ENCODE data around the gene ZNRF2.
"Not testable (repeated sequence)": the region's sequence is repeated elsewhere in the genome, so short reads cannot be mapped to it uniquely, and the experiment has no call there.

ZNRF2 gene

DNA sequence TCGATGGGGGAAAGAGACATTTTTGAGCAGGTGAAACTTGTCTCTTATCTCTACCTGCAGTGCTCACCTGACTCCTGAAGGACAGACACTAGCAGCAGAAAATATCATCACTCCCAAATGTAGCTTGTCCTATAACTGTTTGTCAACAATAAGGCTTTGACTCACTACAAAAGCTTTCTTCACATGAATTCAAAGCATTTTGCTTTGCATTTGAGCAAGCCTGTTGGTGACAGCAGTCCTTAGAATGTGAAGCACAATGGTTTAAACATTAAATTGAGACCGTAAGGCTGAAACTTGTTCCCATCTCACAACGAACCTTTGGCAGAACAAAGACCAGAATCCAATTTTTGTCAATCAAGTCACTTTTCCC lies 30.6 kb upstream of the ZNRF2 start:
- H3K27ac Mint-ChIP-seq, result peak overlapping the region; percentile 3
- H3K36me3 Mint-ChIP-seq, result no peaks in the 10 kb centered on the region
- H3K4me1 Mint-ChIP-seq, result peaks cover 28% of the 10 kb centered on the region

DNA sequence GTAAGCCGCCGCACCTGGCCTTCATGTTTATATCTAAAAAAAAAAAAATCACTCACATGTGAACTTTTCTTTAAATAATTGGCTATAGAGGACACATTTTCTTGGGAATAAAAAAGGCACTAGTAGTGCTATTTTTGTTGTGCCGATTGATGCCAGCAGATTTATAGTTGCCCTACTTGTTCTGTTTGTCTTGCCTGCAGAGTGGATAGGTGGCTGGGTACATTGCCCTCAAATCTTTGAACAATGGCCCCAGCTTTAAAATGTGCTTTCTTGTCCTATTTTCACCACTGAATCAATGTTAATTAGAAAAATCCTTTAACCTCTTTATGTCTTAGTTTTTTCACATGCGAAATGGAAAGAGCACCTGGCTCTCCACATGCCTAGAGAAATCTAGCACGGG lies 30.1 kb upstream of the ZNRF2 start:
- ATAC-seq (no peak), DNase-seq (ENCODE audit: low spot score in 2 of 2) (no peak)
- H3K27ac Mint-ChIP-seq, result no peak overlapping the region
- peaks cover 25% of the 10 kb centered on the region for H3K4me1 Mint-ChIP-seq
- H3K9me3 Mint-ChIP-seq, result no peaks in the 10 kb centered on the region
- no peaks in the 10 kb centered on the region for H3K36me3 Mint-ChIP-seq
- H3K4me3 Mint-ChIP-seq, result no peak overlapping the region

More for the DNA sequence above, 30.6 kb upstream of the ZNRF2 start:
- no peak for DNase-seq (ENCODE audit: low spot score in 2 of 2)
- Mint-ChIP-seq H3K9me3 (no peaks in the 10 kb centered on the region), H3K4me3 (no peak overlapping the region)
- ATAC-seq, result no peak

DNA sequence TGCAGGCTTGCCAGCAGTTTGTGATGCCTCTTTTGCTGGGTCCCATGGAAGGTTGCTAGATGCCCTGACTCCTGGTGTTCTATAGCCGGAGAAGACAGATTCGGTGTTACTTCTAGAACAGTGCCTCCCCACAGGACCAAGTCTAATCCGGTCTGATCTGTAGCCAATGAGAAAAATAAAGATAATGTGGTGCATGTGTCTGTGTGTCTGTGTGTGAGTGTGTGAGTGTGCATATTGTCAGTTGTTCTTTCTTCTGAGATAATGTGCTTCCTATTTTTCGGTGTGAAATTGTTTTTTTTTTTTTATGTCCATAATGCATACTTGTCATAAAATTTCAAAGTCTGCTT lies 29.7 kb upstream of the ZNRF2 start:
- no peak overlapping the region for H3K27ac Mint-ChIP-seq
- no peaks in the 10 kb centered on the region for H3K36me3 Mint-ChIP-seq
- DNase-seq (ENCODE audit: low spot score in 2 of 2) (no peak), ATAC-seq (no peak)
- no peak overlapping the region for H3K4me3 Mint-ChIP-seq
- no peaks in the 10 kb centered on the region for H3K9me3 Mint-ChIP-seq
- H3K4me1 Mint-ChIP-seq, result peaks cover 21% of the 10 kb centered on the region

DNA sequence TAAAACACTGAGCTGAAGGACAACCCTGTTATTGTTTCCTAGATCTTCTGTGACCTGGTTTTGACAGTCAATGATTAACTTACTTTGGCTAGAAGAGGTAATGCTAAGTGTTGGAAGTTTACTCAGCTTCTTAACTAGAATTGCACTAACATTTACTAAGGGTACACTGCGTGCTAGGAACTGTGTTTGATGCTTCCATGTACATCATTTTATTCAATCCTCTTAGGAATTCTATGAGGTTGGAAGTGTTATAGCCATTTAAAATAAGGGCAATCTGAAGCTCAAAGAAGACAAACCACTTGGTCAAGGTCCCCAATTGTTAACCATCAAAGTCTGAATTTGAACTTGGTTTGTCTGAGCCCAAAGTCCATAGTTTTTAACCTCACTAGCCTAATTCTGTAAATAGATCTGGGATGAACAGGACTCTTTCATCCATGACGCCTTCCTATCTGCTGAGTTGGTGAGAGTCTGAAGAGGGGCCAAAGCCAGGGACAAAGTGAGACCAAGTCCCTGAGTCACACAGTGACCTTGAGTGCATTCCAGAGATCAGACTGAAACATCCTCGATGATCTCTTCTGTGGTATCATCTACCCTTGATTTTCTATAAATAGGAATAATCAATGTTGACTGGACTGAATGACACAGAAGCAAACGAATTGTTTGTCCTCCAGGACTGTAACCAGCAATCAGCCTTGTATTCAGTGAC lies 29.2 kb upstream of the ZNRF2 start:
- ATAC-seq, result no peak
- no peaks in the 10 kb centered on the region for H3K36me3 Mint-ChIP-seq
- H3K9me3 Mint-ChIP-seq, result no peaks in the 10 kb centered on the region
- H3K4me1 Mint-ChIP-seq, result peaks cover 19% of the 10 kb centered on the region
- H3K27ac Mint-ChIP-seq, result no peak overlapping the region
- no peak for DNase-seq (ENCODE audit: low spot score in 2 of 2)
- H3K4me3 Mint-ChIP-seq, result no peak overlapping the region

DNA sequence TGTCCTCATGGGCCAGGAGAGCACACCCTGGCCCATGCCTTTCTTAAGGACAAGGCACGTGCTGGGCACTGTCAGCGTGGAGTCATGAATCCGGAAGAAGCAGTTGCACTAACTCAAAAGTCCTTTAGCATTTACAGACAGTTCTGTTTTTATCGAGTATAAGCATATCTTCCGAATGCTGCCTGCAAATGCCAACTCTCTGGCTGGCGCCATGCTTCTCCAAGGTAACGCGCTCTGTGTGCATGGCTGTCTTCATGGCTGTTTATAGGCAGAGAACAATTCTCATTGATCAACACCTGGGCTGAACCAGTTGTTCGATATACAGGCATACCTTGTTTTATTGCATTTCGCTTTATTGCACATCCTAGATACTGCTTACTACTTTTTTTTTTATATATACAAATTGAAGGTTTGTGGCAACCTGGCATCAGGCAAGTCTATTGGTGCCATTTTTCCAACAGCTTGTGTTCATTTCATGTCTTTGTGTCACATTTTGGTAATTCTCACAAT lies 28.0 kb upstream of the ZNRF2 start:
- Mint-ChIP-seq H3K36me3 (no peaks in the 10 kb centered on the region), H3K27ac (no peak overlapping the region), H3K4me1 (peaks cover 16% of the 10 kb centered on the region), H3K4me3 (no peak overlapping the region), H3K9me3 (no peaks in the 10 kb centered on the region)
- no peak for DNase-seq (ENCODE audit: low spot score in 2 of 2)
- ATAC-seq, result no peak

DNA sequence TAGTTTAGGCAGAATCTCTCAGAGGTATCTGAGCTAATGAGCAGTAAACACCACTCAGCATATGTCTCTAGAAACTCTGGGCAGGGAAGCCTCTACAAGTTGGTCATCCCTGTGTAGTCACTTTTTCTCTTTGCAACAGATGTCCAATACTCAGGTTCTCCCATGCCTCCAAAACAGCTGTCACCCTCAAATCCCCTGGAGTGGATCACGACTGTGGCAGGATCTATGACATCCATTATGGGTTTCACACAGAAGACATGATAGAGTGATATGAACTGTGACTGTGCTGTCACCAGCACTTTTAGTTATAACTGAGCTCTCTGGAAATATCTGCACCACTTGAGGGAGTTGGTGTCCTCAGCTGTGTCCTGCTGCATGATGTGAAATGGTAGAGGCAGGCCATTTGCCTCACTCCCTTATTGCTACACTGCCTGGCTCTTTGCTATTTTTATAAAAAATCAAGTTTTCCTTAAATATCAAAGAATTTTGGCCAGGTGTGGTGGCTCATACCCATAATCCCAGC lies 24.1 kb upstream of the ZNRF2 start:
- H3K27ac Mint-ChIP-seq, result no peak overlapping the region
- H3K4me1 Mint-ChIP-seq, result no peaks in the 10 kb centered on the region
- DNase-seq (ENCODE audit: low spot score in 2 of 2) (no peak), ATAC-seq (no peak)
- no peak overlapping the region for H3K4me3 Mint-ChIP-seq
- H3K9me3 Mint-ChIP-seq, result no peaks in the 10 kb centered on the region
- no peaks in the 10 kb centered on the region for H3K36me3 Mint-ChIP-seq

DNA sequence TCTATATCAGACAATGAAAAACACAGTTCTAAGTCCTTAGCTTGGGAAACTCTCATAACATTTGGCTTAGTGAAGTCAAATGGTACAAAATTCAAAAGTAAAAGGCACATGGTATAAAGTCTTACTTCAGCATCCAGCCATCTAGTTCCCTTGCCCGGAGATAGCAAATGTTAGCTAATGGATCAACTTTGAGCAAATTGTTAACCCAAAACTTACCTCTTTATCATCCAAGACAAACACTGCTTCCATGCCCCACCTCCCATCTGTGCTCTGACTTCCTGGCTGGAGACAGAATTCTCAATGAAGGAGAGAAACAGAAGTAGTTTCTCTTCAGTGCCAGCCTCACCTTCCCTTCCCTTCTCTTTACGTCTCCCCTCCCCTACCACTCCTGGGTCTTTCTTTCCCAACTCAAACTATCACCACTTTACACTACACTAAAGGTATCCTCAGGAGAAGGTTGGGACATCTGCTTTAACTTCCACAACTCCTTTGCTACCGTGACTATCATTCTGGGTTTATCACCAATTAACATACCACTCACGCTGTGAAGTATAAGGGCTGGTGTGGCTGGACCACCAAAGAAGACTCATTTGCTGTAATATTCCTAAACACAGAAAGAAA lies 21.2 kb upstream of the ZNRF2 start:
- H3K4me3 Mint-ChIP-seq, result no peak overlapping the region
- no peaks in the 10 kb centered on the region for H3K9me3 Mint-ChIP-seq
- no peak overlapping the region for H3K27ac Mint-ChIP-seq
- no peaks in the 10 kb centered on the region for H3K4me1 Mint-ChIP-seq
- no peaks in the 10 kb centered on the region for H3K36me3 Mint-ChIP-seq
- DNase-seq (ENCODE audit: low spot score in 2 of 2) (no peak), ATAC-seq (no peak)

DNA sequence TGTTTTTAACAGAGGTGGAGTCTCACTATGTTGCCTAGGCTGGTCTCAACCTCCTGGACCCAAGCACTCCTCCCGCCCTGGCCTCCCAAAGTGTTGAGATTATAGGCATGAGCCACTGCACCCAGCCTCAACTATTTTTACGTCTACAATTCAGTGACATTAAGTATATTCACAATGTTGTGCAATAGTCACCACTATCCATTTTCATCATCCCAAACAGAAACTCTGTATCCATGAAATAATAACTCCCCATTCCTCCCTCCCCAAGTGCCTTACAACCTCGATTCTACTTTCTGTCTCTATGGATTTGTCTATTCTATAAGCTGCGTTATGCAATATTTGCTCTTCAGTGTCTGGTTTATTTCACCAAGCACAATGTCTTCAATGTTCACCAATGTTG lies 20.3 kb upstream of the ZNRF2 start:
- H3K36me3 Mint-ChIP-seq, result no peaks in the 10 kb centered on the region
- no peaks in the 10 kb centered on the region for H3K4me1 Mint-ChIP-seq
- DNase-seq (ENCODE audit: low spot score in 2 of 2) (no peak), ATAC-seq (no peak)
- no peaks in the 10 kb centered on the region for H3K9me3 Mint-ChIP-seq
- no peak overlapping the region for H3K4me3 Mint-ChIP-seq
- H3K27ac Mint-ChIP-seq, result no peak overlapping the region

DNA sequence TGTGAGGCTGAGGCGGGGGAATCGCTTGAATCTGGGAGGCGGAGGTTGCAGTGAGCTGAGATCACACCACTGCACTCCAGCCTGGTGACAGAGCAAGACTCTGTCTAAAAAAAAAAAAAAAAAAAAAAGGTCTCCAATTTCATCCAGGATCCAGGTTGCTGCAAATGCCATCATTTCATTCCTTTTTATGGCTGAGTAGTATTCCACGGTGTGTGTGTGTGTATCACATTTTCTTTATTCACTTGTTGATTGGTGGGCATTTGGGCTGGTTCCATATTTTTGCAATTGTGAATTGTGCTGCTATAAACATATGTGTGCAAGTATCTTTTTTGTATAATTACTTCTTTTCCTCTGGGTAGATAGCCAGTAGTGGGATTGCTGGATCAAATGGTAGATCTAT lies 19.2 kb upstream of the ZNRF2 start:
- not testable (repeated sequence) for H3K4me3 Mint-ChIP-seq; DNase-seq (ENCODE audit: low spot score in 2 of 2); H3K4me1 Mint-ChIP-seq; ATAC-seq; H3K36me3 Mint-ChIP-seq; H3K9me3 Mint-ChIP-seq; H3K27ac Mint-ChIP-seq

DNA sequence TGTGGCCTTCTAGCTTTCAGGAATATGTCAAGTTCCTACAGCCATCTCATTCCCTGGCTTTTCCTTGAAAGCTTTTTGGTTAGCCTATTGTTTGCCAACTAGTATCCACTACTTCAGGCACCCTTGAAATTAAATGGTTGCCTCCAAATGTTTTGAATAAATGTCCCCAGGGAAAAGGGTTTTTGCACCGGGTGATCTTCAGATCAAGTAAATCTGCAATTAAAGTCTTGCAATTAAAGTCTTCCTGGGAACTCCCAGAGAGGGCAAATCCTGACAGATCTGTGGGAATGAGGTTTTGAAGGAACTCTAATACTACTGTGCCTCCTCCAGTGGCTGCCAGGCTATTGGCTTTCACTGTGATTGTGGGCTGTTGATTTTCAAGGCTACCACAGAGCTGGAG lies 17.7 kb upstream of the ZNRF2 start:
- DNase-seq (ENCODE audit: low spot score in 2 of 2), result no peak
- no peak for ATAC-seq
- no peaks in the 10 kb centered on the region for H3K9me3 Mint-ChIP-seq
- no peak overlapping the region for H3K27ac Mint-ChIP-seq
- no peaks in the 10 kb centered on the region for H3K36me3 Mint-ChIP-seq
- no peaks in the 10 kb centered on the region for H3K4me1 Mint-ChIP-seq
- H3K4me3 Mint-ChIP-seq, result no peak overlapping the region

DNA sequence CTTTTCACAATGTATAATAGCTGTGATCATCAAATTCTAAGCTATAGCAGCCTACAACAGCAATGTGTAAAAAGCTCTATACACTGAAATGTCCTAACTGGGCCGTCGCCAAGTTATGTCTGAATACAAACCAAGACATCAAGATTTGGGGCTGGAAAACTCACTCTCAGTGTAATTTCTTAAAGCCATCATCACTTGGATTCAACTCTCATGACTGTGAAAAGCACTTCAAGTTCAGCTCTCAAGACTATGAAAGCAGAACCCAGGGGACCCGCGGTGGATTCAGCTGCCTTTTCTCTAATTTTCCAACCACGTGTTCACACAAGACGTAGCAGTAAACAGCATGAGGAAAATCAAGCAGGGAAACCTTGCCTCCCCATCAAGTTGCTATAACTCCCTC lies 15.8 kb upstream of the ZNRF2 start:
- no peaks in the 10 kb centered on the region for H3K4me1 Mint-ChIP-seq
- ATAC-seq, result no peak
- no peaks in the 10 kb centered on the region for H3K36me3 Mint-ChIP-seq

DNA sequence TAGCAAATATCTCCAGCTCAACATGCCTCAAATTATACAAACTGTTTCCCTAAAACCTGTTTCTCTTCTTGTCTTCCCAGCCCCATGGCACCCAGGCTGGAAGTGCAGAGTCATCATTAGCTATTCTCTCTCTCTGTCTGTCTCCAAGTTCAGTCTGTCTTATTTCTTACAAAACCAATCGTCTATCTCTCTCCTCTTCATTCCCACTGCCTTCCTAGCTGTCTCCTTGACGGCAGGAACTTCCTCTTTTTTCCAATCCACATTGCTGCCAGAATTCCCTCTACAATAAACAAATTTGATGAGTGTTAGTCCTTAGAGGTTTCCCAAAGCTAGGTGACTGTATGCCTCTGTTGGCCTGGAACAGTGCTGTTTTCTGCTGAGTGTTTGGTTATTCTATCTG lies 14.9 kb upstream of the ZNRF2 start:
- no peak for DNase-seq (ENCODE audit: low spot score in 2 of 2)

More for the DNA sequence above, 15.8 kb upstream of the ZNRF2 start:
- DNase-seq (ENCODE audit: low spot score in 2 of 2), result no peak
- Mint-ChIP-seq H3K27ac (no peak overlapping the region), H3K4me3 (no peak overlapping the region), H3K9me3 (no peaks in the 10 kb centered on the region)

DNA sequence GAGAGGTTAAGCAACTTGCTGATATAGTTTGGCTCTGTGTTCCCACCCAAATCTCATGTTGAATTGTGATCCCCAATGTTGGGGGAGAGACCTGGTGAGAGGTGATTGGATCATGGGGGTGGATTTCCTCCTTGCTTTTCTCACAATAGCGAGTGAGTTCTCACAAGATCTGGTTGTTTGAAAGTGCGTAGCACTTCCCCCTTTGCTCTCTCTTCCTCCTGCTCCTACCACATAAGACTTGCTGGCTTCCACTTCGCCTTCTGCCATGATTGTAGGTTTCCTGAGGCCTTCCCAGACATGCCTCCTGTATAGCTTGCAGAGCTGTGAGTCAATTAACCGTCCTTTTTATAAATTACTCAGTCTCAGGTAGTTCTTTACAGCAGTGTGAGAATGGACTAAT lies 13.5 kb upstream of the ZNRF2 start:
- no peak for ATAC-seq
- Mint-ChIP-seq H3K4me3 (no peak overlapping the region), H3K27ac (no peak overlapping the region), H3K9me3 (no peaks in the 10 kb centered on the region), H3K4me1 (no peaks in the 10 kb centered on the region), H3K36me3 (no peaks in the 10 kb centered on the region)
- no peak for DNase-seq (ENCODE audit: low spot score in 2 of 2)

More for the DNA sequence above, 14.9 kb upstream of the ZNRF2 start:
- Mint-ChIP-seq H3K27ac (no peak overlapping the region), H3K4me1 (no peaks in the 10 kb centered on the region), H3K9me3 (no peaks in the 10 kb centered on the region), H3K36me3 (no peaks in the 10 kb centered on the region), H3K4me3 (no peak overlapping the region)
- no peak for ATAC-seq

DNA sequence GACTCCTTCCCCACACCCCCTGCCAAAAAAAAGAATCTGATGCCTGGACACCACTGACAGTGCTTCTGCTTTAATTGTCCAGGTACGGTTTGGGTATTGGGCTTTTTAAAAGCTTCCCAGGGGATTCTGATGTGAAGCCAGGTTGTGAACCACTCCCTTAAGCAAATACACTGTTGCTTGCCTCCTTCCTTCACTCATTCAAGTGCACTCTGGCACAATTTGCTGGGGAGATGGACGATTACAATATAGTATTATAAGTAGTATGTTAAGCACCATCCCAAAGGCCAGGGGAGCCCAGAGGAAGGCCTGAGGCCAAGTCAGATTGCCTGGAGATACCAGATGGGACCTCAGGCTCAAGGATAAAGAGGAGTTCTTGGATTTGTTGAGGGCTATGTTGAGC lies 12.3 kb upstream of the ZNRF2 start:
- Mint-ChIP-seq H3K4me1 (no peaks in the 10 kb centered on the region), H3K9me3 (no peaks in the 10 kb centered on the region), H3K27ac (no peak overlapping the region), H3K36me3 (no peaks in the 10 kb centered on the region), H3K4me3 (no peak overlapping the region)
- DNase-seq (ENCODE audit: low spot score in 2 of 2) (no peak), ATAC-seq (no peak)

DNA sequence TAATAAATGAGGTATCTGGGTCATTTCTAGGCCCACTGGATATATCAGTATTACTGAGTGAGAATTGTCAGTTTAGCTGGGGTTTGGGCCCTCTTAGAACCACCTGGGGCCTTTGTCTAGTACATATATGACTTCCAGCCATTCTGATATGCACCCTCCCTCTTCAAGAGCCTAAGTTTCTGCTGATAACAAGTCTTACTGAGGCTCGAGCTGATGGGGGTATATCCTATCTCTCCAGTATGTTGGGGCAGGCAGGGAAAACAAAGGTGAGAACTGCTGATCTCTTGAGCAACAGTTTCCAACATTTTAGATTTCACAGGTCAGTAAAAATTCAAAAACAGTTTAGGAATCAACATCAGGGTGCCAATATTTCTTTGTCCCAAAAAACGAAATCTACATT lies 10.8 kb upstream of the ZNRF2 start:
- no peak for ATAC-seq
- Mint-ChIP-seq H3K4me1 (peaks cover 6% of the 10 kb centered on the region), H3K4me3 (no peak overlapping the region), H3K27ac (no peak overlapping the region), H3K9me3 (no peaks in the 10 kb centered on the region), H3K36me3 (no peaks in the 10 kb centered on the region)
- no peak for DNase-seq (ENCODE audit: low spot score in 2 of 2)

DNA sequence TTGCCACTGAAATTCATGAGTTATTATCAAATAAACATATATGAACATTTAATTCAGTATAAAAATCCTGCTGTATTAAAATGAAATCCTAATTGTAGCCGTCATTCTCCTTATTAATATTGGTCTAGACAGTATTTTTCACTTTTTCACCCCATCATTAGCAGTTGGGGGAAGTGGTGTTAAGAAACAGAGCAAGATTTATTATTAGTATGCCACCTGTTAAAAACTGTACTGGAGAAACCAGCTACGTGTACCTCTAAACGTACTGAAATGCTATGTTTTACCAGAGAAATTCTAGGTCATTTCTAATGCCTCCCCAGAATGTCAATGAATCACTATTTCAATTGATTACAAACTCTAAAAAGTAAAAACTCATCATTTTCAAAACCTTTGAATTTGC lies 9.8 kb upstream of the ZNRF2 start:
- Mint-ChIP-seq H3K9me3 (no peaks in the 10 kb centered on the region), H3K4me1 (peaks cover 16% of the 10 kb centered on the region), H3K36me3 (no peaks in the 10 kb centered on the region), H3K27ac (no peak overlapping the region), H3K4me3 (no peak overlapping the region)
- ATAC-seq, result no peak
- no peak for DNase-seq (ENCODE audit: low spot score in 2 of 2)

Measured in stimulated activated effector memory CD8-positive, alpha-beta T cell treated with anti-CD3 and anti-CD28 coated beads, Interleukin-12 subunit alpha, Interleukin-12 subunit beta, amount 100 ng/mL, for 72 hours (primary cell).